Erythroblast (primary cell): Measurements from ENCODE around the gene E2F8.
A peak's percentile ranks its signal among the peaks of the same experiment; 100 is the strongest.
"Not testable (repeated sequence)": the region's sequence is repeated elsewhere in the genome, so short reads cannot be mapped to it uniquely, and the experiment has no call there.

Source experiments
- DNase-seq, 2 experiments: peaks; one replicate each; lab custom pipeline; 2025; lab: John Stamatoyannopoulos, UW
- GATA1 ChIP-seq: IDR thresholded peaks from 2 replicates; pipeline ENCODE4 v1.6.1; 2011; ENCODE audit warnings: low read depth, mild to moderate bottlenecking, control low read depth, low read length, moderate library complexity
- POLR2A ChIP-seq: IDR thresholded peaks from 2 replicates; pipeline ENCODE4 v1.6.1; 2011; ENCODE audit warnings: mild to moderate bottlenecking, low read length

E2F8 gene

DNA sequence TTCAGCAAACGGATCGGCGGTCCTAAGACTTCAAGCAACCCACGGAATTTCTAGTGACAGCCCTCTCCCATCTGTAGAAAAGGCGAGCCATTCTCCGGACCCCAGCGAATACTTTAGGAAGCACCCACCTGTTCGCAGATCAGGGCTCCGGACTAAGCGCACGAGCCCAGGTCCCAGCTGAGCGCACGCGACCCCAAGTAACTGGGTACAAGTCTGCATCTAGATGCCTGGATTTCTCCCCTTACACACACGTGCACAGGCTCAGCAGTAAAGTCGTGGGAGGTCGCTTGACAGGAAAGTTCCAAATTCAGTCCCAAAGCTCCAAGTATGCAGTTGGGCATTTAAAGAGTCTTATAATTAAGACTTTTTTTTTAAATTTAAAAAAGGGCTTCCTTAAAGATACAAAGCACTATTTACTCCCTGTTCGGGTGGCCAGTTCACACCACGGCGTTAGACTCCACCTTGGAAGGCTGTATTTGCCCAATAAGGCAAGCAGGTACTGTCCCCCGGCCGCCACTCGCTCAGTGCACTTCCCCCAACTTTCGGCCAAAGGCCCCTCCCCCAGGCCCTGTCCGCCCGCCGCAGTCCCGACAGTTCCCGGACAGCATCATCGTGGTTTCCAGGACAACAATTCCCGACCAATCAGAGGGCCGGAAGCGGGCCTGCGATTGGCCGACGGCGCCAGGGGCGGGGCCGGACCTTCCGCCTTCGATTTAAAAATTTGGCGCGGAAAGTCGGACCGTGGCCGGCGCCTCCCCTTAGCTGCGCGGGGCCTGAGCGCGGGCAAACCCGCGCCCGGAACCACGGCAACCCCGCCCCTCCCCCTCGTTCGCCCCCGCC is at the start of gene E2F8:
Gene E2F8, minus strand, starts transcription at position 526 of the 840 bp plus-strand sequence. CDS start 824 bp downstream, outside the sequence.
- peak; percentile 97 to 98 for DNase-seq
- TF ChIP-seq GATA1: no peak
- peak; percentile 66 for TF ChIP-seq POLR2A

GRCh38 chr11:19290356-19290755 is 49.6 kb upstream of the E2F8 start:
- DNase-seq: no peak

GRCh38 chr11:19288256-19288655 is 47.5 kb upstream of the E2F8 start:
- no peak for DNase-seq
- TF ChIP-seq POLR2A (no peak), GATA1 (no peak)

More at GRCh38 chr11:19290356-19290755, 49.6 kb upstream of the E2F8 start:
- TF ChIP-seq POLR2A (no peak), GATA1 (no peak)

- DNase-seq: no peak
These were observed 45.7 kb upstream of the E2F8 start for GRCh38 chr11:19286411-19286810.

GRCh38 chr11:19284881-19285280 is 44.1 kb upstream of the E2F8 start:
- TF ChIP-seq GATA1 (no peak), POLR2A (no peak)
- DNase-seq: no peak

More at GRCh38 chr11:19286411-19286810, 45.7 kb upstream of the E2F8 start:
- TF ChIP-seq GATA1 (no peak), POLR2A (no peak)

- TF ChIP-seq POLR2A (no peak), GATA1 (no peak)
- no peak for DNase-seq
These were observed 43.2 kb upstream of the E2F8 start for GRCh38 chr11:19283991-19284390.

GRCh38 chr11:19281555-19281954 is 40.8 kb upstream of the E2F8 start:
- DNase-seq: no peak
- TF ChIP-seq POLR2A (no peak), GATA1 (no peak)

DNA sequence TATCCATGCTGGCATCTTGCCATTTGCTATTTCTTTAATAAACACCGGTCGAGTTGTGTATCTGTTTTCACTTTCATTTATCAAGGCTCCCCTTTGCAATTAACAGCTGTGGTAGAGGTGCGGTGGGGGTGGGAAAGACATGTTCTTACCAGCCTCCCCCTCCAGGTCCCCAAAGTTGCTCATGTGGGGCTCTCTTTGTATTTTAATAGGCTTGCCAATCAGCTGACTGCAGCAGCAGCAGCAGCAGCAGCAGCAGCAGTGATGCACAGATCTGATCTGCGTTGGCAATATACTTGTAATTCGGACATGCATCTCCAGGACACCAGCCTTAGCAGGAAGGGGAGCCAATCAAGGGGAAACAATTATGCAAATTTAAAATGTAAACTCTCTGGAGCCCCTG is 40.3 kb upstream of the E2F8 start:
- DNase-seq: no peak
- no peak for TF ChIP-seq GATA1
- TF ChIP-seq POLR2A: no peak

DNA sequence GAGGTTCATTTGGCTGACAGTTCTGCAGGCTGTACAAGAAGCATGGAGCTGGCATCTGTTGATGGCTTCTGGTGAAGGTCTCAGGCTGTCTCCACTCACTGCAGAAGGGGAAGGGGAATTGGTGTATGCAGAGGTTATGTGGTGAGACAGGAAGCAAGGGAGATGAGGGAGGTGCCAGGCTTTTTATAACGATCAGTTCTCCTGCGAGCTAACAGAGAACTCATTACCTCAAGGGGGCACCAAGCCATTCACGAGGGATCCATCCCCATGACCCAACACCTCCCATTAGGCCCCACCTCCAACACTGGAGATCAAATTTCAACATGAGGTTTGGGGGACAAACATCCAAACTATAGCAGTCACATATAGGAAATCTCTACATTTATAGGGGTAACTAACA is 38.7 kb upstream of the E2F8 start:
- TF ChIP-seq GATA1 (no peak), POLR2A (no peak)
- DNase-seq: no peak

GRCh38 chr11:19276859-19277808 is 36.4 kb upstream of the E2F8 start:
- peak in 1 of 2 experiments; percentile 20 for DNase-seq
- TF ChIP-seq POLR2A: no peak
- TF ChIP-seq GATA1: no peak

DNA sequence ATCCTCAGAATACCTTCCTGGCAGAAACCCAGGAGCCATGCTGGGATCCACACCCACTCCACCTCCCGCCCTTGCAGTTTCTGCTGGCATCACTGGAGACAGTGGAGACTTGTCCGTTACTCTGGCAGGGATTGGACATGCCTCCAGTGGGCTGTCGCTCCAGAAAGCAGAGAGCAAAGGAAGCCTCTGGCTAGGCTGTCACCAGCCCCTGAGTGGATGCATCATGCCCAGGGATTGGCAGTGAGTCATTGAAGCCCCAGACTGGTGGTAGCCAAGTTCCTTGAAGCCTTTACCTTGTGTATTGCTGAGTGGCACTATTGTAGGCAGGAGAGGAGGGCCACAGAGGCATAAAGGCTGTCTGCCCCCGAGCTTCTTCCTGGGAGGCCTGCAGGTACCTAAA is 34.8 kb upstream of the E2F8 start:
- DNase-seq: no peak
- TF ChIP-seq POLR2A: no peak
- TF ChIP-seq GATA1: no peak

GRCh38 chr11:19273219-19273618 is 32.5 kb upstream of the E2F8 start:
- not testable (repeated sequence) for DNase-seq

DNA sequence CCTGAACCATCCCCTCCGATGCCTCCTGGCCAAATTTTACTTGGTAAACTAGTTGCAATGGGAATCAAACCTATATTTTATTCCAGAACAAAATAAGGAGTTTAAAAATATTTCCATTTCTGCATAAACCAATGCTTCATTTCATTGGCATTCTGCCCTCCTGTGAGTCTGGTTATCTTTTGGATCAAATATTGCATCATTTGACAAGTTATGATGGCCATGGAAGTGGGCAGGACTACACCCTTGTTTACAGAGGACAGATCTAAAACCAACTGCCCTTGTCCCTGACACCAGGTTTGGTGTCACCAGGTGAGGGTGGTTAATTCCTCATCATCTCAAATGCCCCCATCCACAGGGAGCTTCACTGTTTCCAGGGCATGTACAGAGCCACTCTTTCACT is 28.2 kb upstream of the E2F8 start:
- DNase-seq: peak in 1 of 2 experiments; percentile 24
- TF ChIP-seq GATA1 (no peak), POLR2A (no peak)

DNA sequence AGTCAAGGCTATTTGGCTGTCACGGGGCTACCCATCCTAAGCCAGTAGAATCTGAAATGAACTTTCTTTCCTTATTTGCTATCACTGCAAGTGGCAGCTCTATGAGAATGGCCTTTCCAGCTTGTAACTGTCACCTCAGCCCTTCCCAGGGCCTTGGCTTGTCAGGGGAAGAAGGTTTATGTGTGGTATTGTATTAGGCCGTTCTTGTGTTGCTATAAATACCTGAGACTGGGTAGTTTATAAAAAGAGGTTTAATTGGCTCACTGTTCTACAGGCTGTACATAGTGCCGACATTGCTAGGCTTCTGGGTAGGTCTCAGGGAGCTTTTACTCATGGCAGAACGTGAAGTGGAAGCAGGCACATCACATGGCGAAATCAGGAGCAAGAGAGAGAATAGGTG is 26.8 kb upstream of the E2F8 start:
- TF ChIP-seq GATA1 (no peak), POLR2A (no peak)
- no peak for DNase-seq

DNA sequence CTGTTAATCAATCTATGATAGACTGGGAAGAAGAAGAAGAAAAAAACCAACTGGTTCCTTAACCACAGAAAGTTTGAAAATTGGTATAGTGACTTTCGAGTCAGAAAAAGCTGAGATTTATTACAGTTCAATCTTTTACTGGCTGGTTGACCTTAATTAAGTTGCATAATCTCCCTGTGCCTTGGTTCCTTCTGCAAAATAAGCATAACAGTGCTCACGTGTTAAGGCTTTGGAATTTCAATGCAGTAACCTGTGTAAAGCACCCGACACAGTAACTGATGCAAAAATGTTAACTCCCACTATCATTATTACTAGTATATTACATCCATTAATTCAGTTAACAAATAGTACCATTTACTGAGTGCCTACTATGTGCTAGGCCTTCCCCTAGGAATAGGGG is 22.6 kb upstream of the E2F8 start:
- TF ChIP-seq POLR2A (no peak), GATA1 (no peak)
- DNase-seq: no peak
